T-helper 2 cell treated with Interferon-gamma antibody and Interleukin-4, amounts not matched to agents 5 μg/mL and 100 μg/mL, for 36 hours (primary cell): ENCODE measurements around the gene SLX9.
"Not testable (repeated sequence)": the region's sequence is repeated elsewhere in the genome, so short reads cannot be mapped to it uniquely, and the experiment has no call there.

Experiments used
- DNase-seq: peaks from one replicate; pipeline ENCODE4 v3.0.0; 2021; ENCODE audit warnings: low spot score
- H3K27ac Mint-ChIP-seq: one replicate; pipeline ENCODE4 v1.8.0; 2021; ENCODE audit warnings: mild to moderate bottlenecking, mixed read lengths
- H3K27me3 Mint-ChIP-seq: one replicate; pipeline ENCODE4 v1.8.0; 2021; ENCODE audit warnings: low read depth, mixed read lengths
- H3K36me3 Mint-ChIP-seq: one replicate; pipeline ENCODE4 v1.8.0; 2021; ENCODE audit warnings: low read depth, mixed read lengths
- H3K4me1 Mint-ChIP-seq: one replicate; pipeline ENCODE4 v1.8.0; 2021; ENCODE audit warnings: low read depth, mixed read lengths
- H3K4me3 Mint-ChIP-seq: one replicate; pipeline ENCODE4 v1.8.0; 2022; ENCODE audit warnings: mild to moderate bottlenecking, moderate library complexity, mixed read lengths
- H3K9me3 Mint-ChIP-seq: one replicate; pipeline ENCODE4 v1.8.0; 2021; ENCODE audit warnings: mixed read lengths

Gene SLX9

GRCh38 chr21:44969066-44969670 is 29.3 kb downstream of the SLX9 start:
- Mint-ChIP-seq H3K9me3 (no peaks in the 10 kb centered on the region), H3K36me3 (peaks cover 16% of the 10 kb centered on the region), H3K27me3 (no peaks in the 10 kb centered on the region), H3K4me3 (no peak overlapping the region), H3K4me1 (peaks cover 21% of the 10 kb centered on the region), H3K27ac (no peak overlapping the region)
- no peak for DNase-seq

DNA sequence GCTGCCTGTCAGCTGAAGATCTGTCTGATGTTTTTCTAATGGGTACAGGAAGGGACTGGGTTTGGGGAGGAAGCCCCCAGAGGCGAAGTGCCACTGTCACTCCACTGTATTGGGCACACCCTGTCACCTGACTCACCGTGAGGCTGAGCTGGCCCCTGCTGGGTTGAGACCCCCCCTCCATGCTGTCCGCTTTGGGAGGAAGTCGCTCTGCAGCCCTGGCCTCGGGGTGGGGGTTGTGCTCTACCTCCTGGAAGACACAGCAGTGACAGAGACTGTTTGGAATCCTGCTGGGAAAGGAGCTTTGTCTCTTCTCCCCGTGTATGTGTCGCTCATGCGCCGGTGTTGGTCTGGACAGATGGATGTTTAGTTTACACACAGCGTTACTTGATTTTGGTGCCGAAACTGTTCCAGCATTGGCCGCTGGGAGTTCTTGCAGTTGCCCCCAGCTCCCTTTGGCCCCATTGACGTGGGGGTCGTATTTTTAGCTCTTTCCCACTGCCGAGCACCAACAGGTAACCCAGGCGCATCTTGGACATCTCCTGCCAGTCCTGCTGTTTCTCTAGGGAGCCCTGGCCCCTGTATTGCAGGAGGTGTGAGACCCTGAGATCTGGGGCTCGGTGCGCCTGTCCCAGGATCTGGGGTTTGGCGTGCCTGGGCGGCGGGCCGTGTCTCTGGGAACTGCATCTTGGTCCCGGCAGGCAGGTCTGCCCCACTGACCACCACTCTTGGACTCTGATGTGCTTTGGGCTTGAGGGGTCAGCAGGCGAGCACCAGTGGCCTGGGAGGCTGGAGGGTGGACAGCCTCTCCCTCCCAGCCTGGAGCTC is 30.3 kb downstream of the SLX9 start:
- Mint-ChIP-seq H3K27ac (peak overlapping the region; percentile 70), H3K27me3 (no peaks in the 10 kb centered on the region), H3K9me3 (no peaks in the 10 kb centered on the region), H3K36me3 (peaks cover 9% of the 10 kb centered on the region), H3K4me1 (peaks cover 12% of the 10 kb centered on the region), H3K4me3 (no peak overlapping the region)
- no peak for DNase-seq

DNA sequence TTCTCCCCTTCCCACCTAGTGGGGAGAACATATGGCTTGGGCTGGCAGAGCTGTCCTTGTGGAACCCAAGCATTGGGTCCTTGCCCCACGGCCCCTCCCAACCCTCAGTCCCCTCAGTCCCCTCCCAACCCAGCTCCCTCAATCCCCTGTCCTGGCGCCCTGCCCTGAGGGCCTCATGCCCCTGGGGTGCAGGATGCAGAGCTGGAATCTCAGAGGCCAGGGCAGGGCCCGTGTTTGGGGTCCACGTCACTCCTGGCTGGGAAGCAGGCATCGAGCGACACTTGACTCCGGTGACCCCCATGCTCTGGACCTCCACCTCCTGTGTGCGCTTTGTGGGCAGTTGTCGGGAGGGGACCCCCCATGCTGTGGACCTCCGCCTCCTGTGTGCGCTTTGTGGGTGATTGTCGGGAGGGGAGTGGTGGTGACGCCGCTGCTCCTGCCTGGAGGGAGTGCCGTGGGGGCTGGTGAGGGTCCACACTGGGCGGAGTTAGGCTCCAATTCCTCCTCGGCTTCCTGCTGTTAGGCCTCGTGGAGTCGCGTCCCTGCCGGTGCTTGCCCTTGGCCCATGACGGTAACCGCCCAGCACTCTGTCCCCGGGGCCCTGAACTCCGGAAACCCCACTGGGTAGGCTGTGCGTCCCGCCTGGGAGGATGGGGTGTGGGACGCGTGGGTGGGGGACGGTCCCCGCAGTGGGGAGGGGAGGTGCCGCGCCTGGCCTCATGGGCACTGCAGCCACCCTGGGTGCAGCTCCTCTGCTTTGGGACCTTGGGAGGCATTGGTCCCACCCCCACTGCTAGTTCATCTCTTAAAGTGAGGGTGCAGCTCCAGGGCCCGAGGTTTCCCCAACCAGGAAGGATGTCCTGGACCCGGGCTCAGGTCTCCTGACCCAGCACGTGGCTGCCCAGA is 31.2 kb downstream of the SLX9 start:
- peaks cover 5% of the 10 kb centered on the region for H3K36me3 Mint-ChIP-seq

GRCh38 chr21:44971672-44971995 is 31.8 kb downstream of the SLX9 start:
- Mint-ChIP-seq H3K4me3 (no peak overlapping the region), H3K27me3 (no peaks in the 10 kb centered on the region), H3K4me1 (peaks cover 6% of the 10 kb centered on the region), H3K36me3 (peaks cover 5% of the 10 kb centered on the region), H3K27ac (no peak overlapping the region), H3K9me3 (no peaks in the 10 kb centered on the region)
- no peak for DNase-seq

More for the DNA sequence above, 31.2 kb downstream of the SLX9 start:
- no peaks in the 10 kb centered on the region for H3K27me3 Mint-ChIP-seq
- DNase-seq, result no peak
- H3K27ac Mint-ChIP-seq, result no peak overlapping the region
- H3K4me1 Mint-ChIP-seq, result peaks cover 8% of the 10 kb centered on the region
- H3K4me3 Mint-ChIP-seq, result no peak overlapping the region
- no peaks in the 10 kb centered on the region for H3K9me3 Mint-ChIP-seq

- Mint-ChIP-seq H3K4me3 (no peak overlapping the region), H3K27ac (no peak overlapping the region), H3K27me3 (no peaks in the 10 kb centered on the region), H3K36me3 (peaks cover 5% of the 10 kb centered on the region), H3K9me3 (no peaks in the 10 kb centered on the region), H3K4me1 (peaks cover 6% of the 10 kb centered on the region)
- DNase-seq, result no peak
Observed at GRCh38 chr21:44972301-44972814, 32.5 kb downstream of the SLX9 start.

DNA sequence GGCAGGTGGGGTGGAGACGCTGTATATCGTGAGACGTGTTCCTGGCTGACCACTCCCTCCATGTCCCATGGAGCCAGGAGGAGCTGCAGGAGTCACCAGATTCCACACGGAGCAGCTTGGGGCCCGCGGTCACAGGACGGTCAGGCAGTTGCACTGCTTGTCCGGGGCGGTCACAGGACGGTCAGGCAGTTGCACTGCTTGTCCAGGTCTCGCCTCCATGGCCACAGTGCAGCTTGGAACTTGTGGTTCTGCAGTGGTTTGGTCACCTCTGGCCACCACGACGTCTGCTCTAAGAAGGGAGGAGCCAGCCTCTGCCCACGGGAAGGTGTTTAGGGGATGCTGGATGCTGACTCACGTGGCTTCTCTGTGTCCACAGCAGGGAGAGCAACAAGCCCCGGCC is 33.0 kb downstream of the SLX9 start:
- Mint-ChIP-seq H3K4me3 (no peak overlapping the region), H3K9me3 (no peaks in the 10 kb centered on the region), H3K4me1 (peaks cover 6% of the 10 kb centered on the region), H3K27ac (no peak overlapping the region), H3K36me3 (peaks cover 5% of the 10 kb centered on the region), H3K27me3 (no peaks in the 10 kb centered on the region)
- no peak for DNase-seq

DNA sequence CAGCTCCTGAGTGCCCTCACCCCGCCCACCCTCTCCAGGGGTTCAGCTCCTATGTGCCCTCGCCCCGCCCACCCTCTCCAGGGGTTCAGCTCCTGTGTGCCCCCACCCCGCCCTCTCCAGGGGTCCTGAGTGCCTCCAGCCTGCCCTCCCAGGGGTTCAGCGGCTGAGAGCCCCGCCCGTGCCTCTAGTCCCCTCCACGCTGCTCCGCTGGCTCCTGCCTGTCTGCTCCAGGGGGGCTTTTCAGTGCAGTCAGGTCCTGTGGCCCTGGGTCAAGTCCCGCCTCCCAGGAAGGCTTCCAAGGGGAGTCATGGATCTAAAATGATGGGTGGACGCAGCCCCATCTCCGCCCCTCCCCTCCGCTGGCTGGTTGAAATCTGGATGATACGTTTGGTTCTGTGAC is 33.8 kb downstream of the SLX9 start:
- Mint-ChIP-seq H3K9me3 (no peaks in the 10 kb centered on the region), H3K27ac (no peak overlapping the region), H3K4me3 (no peak overlapping the region)

GRCh38 chr21:44974676-44975075 is 34.8 kb downstream of the SLX9 start:
- no peak for DNase-seq
- no peaks in the 10 kb centered on the region for H3K9me3 Mint-ChIP-seq
- H3K36me3 Mint-ChIP-seq, result peaks cover 2% of the 10 kb centered on the region
- H3K27ac Mint-ChIP-seq, result no peak overlapping the region
- H3K27me3 Mint-ChIP-seq, result no peaks in the 10 kb centered on the region
- peaks cover 2% of the 10 kb centered on the region for H3K4me1 Mint-ChIP-seq
- H3K4me3 Mint-ChIP-seq, result no peak overlapping the region

More for the DNA sequence above, 33.8 kb downstream of the SLX9 start:
- DNase-seq, result no peak
- Mint-ChIP-seq H3K4me1 (peaks cover 6% of the 10 kb centered on the region), H3K36me3 (peaks cover 5% of the 10 kb centered on the region), H3K27me3 (no peaks in the 10 kb centered on the region)

- Mint-ChIP-seq H3K4me3 (no peak overlapping the region), H3K27ac (no peak overlapping the region), H3K36me3 (peaks cover 2% of the 10 kb centered on the region), H3K9me3 (no peaks in the 10 kb centered on the region), H3K4me1 (no peaks in the 10 kb centered on the region), H3K27me3 (no peaks in the 10 kb centered on the region)
- DNase-seq, result no peak
Observed at GRCh38 chr21:44975720-44976555, 36.1 kb downstream of the SLX9 start.

GRCh38 chr21:44976556-44977393 is 36.9 kb downstream of the SLX9 start:
- H3K4me1 Mint-ChIP-seq, H3K4me3 Mint-ChIP-seq, DNase-seq, H3K9me3 Mint-ChIP-seq, H3K27me3 Mint-ChIP-seq, H3K27ac Mint-ChIP-seq, H3K36me3 Mint-ChIP-seq: not testable (repeated sequence)

GRCh38 chr21:44977616-44978340 is 37.9 kb downstream of the SLX9 start:
- no peaks in the 10 kb centered on the region for H3K36me3 Mint-ChIP-seq
- H3K9me3 Mint-ChIP-seq, result no peaks in the 10 kb centered on the region
- no peak overlapping the region for H3K4me3 Mint-ChIP-seq
- H3K27ac Mint-ChIP-seq, result no peak overlapping the region
- DNase-seq, result no peak
- no peaks in the 10 kb centered on the region for H3K27me3 Mint-ChIP-seq
- no peaks in the 10 kb centered on the region for H3K4me1 Mint-ChIP-seq
